G401 (cell line): ENCODE results near the gene ITM2C. TPM values are rescaled to one million over a fixed set of nuclear protein-coding genes. Genes with fewer than 3 reads are reported as not detected.
A peak's percentile ranks its signal among the peaks of the same experiment; 100 is the strongest.

Experiments
- DNase-seq: peaks from one replicate; pipeline ENCODE4 v3.0.0-alpha.2; 2015; ENCODE audit warnings: low spot score
- in situ Hi-C: cut with HindIII; loops from 2 replicates; pipeline ENCODE4 v1.10.0; 2016; ENCODE audit warnings: low sequenced_read_pairs, mixed read lengths
- total RNA-seq: library from RNA; depleted of rRNA; stranded (reverse); fragments of >200 nt; shearing (Covaris generic); gene quantifications from 2 replicates; pipeline ENCODE4 v1.2.3, GENCODE V29; 2014

ITM2C gene
- total RNA-seq, 1 experiment from 2014 or later, result 273 TPM

- DNase-seq, result no peak
- in situ Hi-C loops, result no loop called here
These were observed 22.6 kb downstream of the ITM2C start for GRCh38 chr2:230887342-230887741.

GRCh38 chr2:230888824-230889400 lies 24.2 kb downstream of the ITM2C start:
- no peak for DNase-seq
- in situ Hi-C loops, result no loop called here

DNA sequence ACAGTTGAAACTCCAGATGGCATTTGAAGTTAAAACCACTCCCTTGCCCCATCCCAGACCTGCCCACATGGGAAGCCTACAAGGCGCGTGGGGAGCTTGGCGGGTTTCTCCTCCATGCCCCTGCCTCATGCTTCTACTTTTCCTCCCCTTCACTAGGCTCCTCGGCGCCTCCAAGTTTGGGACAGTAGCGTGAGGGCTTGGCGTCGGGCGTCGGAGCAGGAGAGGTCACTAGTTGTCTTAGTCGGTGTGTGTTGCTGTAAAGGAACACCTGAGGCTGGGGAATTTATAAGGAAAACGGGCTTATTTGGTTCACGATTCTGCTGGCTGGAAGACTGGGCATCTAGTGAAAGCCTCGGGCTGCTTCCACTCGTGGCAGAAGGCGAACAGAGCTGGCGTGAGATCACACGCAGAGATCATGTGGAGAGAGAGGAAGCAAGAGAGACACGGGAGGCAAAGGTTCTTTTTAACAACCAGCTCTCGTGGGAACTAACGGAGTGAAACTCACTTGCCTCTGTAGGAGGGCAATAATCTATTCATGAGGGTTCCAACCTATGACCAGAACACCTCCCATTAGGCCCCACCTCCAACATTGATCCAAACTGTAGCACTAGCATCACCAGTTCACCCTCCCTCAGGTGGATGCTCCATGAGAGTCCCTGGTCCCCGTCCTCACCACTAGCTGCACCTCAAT lies 25.3 kb downstream of the ITM2C start:
- in situ Hi-C loops, result no loop called here
- DNase-seq, result no peak

- in situ Hi-C loops, result no loop called here
- DNase-seq, result no peak
These were observed 25.9 kb downstream of the ITM2C start for GRCh38 chr2:230890646-230891045.

GRCh38 chr2:230891064-230891463 lies 26.3 kb downstream of the ITM2C start:
- DNase-seq, result no peak
- in situ Hi-C loops, result no loop called here

GRCh38 chr2:230891509-230891908 lies 26.8 kb downstream of the ITM2C start:
- DNase-seq, result no peak
- in situ Hi-C loops, result no loop called here

GRCh38 chr2:230893338-230893737 lies 28.6 kb downstream of the ITM2C start:
- in situ Hi-C loops, result no loop called here
- DNase-seq, result no peak

GRCh38 chr2:230893841-230894781 lies 29.4 kb downstream of the ITM2C start:
- peak; percentile 24 for DNase-seq
- in situ Hi-C loops, result no loop called here

- no peak for DNase-seq
These were observed 31.0 kb downstream of the ITM2C start for GRCh38 chr2:230895536-230896345.

DNA sequence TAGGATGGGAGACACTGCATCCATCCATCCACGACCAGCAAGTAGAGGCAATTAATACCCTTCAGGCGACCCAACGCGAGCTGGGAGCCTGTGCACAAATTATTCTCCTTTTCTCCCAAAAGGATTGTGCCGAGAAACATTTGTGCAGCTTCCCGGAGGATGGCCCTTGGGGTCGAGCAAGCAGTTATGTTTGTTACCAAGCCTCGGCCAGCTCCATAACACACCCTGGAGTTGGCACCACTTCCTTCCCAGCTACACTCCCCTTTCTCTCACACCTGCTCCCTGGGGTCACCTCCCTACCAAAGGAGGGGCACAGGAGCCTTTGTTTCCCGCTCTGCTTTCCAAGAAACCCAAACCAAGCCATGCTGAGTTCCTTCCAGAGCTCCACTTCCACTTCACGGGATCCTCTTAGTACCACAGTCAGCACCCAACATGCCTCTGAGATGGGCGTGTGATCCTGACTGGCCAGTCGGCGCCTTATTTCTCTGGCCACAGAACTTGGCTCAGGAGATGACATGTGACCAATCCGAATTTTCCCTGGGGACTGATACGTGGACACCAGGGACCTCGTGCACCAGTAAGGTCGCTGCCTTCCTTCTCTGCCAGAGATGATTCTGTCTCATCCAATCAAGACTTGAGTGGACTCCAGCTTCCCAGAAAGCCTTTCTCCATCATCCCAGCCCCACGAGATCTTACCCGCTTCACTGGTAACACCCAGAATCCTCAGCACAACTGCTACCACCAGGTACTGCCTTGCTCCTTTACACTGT lies 31.8 kb downstream of the ITM2C start:
- no peak for DNase-seq
- in situ Hi-C loops, result no loop called here

More at GRCh38 chr2:230895536-230896345, 31.0 kb downstream of the ITM2C start:
- in situ Hi-C loops, result no loop called here

DNA sequence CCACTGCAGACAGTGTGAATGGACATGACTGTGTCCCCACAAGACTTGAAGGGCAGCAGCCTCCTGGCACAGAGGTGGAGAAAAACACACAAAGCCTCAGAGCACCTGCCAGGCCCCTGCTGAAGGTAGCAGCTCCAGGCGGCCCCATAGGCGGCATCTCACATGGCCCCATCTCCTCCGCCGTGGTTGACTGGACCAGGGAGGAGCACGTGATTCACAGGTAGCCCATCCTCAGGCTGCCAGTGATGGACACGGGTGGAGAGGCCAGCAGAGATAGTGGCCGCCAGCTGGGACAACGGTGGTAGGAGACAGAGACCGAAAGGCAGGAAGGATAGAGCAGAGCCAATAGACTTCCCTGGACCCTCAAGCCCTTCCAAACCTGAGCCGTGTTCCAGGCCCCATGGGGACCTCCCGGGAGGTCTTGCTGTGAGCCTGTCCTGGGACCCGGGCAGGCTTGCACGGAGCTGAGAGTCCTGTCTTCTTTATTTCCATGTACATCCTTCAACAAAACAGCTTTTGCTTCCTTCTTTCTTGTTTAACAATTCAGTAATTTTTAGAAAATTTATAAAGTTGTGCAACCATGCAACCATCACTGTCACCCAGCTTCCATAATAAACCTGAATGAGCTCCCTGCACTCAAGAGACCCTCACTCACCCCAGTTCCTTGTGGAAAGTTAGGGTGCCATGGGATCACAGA lies 33.4 kb downstream of the ITM2C start:
- no peak for DNase-seq
- in situ Hi-C loops, result no loop called here

DNA sequence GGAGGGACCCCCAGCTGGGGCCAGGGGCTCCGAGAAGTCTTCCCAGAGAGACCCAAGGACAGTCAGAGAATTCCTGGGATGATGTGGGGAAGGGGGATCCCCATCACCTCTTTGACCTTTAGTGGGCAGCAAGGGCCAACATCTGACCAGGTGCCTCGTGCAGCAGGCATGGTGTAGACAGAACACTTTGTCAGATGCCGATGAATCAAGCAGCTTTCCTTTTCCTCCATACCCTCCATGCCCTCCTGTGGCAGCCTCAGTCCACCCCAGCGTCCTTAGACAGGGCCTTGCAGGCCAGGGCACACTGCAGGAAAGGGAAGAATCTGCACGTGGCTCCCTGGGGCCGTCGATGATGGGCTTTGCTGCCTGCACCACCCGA lies 34.0 kb downstream of the ITM2C start:
- in situ Hi-C loops, result no loop called here
- no peak for DNase-seq

- DNase-seq, result peak; percentile 22
- in situ Hi-C loops, result no loop called here
These were observed 34.5 kb downstream of the ITM2C start for GRCh38 chr2:230899287-230899686.

DNA sequence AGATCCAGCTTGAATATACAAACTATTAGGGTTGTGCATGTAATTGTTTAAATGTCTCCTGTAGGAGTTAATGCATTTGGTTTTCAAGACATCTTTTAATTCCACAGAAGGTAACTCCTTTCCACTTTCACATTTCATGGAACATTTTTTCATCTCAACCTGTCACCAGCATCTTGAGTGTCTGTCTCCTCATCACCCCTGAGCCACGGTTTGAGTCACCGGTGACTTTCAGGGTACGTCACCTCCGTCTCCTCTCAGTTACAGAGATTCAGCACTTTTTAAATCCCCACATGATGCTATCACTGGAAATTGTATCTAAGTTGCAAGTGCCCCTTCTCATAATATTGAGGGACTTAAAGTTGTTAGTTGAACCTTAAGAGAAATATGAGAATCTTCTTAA lies 35.0 kb downstream of the ITM2C start:
- DNase-seq, result no peak
- in situ Hi-C loops, result no loop called here

DNA sequence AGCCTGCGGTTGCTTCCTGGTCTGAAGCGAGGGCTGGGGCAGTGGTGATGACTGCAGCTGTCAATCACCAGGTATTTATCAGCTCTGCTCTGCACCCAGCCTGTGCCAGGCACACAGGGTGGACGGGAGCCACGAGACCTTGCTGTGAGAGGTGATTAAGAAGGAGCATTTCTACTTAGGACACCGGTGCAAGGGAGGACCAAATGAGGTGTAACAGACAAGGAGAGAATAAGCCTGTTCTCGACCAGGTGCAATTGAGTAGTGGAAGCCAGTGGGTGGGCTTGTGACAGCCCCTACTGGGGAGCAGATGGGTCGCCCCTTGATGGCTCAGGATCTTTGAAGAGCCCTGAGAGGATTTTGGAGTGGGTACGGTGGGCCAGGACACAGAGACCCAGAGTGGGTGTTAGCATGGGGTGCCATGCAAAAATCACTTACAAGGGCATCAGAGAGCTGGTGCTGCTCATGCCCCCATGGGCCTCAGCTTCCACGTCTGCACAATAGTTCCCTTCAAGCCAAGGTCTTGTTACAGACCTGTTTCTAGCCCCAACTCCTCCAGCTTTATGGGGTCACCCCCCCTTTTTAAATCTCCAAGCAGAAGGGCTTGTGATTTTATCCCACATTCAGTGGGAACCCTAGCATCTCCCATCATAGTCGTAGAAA lies 35.7 kb downstream of the ITM2C start:
- in situ Hi-C loops, result no loop called here
- no peak for DNase-seq

GRCh38 chr2:230901006-230901405 lies 36.3 kb downstream of the ITM2C start:
- DNase-seq, result no peak
- in situ Hi-C loops, result no loop called here

DNA sequence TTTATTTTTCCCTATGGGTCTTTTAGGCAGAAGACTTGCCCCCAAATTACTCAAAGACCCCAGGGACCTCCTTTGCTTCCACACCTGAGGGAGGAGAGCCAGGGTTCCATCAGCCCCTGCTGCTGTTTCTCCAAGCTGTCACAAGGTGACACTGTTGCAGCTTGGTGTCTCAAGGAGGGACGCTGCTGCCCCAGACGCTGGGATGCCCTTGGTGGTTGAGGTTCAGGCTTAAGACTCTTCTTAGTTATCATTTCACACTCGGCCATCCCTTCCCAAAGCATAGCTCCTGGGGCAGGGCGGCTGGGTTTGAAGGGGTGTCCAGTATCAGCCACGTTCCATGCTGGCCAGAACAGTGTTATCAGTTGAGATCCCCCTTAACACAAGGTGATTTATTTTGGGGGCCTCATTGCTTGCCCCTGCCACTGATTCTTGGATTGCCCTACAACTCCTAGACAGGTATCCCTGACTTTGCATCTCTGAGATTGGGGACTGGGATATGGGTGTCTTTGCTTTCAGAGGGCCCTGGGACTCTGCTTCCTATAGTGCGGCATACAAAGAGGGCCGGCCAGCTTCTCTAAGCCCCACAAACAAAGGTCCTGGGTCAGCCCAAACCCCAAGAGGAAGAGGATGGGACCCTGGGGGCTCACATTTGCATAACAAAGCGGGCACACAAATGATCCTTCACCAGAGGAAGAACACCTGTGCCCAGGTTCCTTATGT lies 37.6 kb downstream of the ITM2C start:
- in situ Hi-C loops, result no loop called here
- peak; percentile 25 for DNase-seq
